Measurements from ENCODE around the gene KIRREL1. TPM values are rescaled to one million over a fixed set of nuclear protein-coding genes. Genes with fewer than 3 reads are reported as not detected.

The KIRREL1 gene
- total and polyA plus RNA-seq, 2 of the 13 experiments (the other 11 are each of a cell fraction or from before 2014, with no cell fraction given), result 0.02 to 0.03 TPM

DNA sequence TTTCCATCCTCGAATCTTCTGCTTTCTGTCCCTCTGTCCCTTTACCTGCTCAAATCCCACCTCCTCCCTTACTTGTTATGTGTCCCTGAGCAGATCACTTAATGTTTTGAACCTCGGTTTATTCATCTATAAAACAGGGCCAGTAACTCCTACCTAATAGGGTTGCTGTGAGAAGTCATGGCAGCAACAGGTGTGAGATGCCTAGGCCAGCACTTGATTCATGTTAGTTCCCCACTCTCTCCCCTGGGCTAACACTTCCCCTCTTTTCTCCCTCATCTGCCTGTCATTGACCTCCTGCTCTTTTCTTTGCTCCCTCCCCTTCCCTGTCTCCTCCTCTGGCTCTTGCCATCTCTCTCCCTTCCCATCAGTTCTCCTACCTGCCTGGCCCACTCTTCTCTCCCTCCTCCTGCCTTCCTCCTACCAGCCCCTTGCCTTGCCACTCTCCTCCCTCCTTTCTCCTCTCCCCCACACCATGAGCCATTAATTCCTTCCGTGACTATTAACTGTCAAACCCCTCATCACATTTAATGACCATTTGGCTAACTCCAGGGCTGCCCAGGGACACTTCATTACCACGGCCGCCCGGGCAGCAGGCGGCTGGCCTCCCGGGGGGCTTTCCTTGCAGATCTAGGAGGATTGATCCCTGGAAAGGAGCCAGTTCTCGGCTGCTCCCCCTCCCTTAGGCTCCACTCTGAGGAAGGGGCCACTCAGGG lies 96.6 kb downstream of the KIRREL1 start (continued):
- no peak for TF ChIP-seq ZNF260 (CRISPR knock-in tag; IDR thresholded peaks at IDR 0.05; ENCODE audit: borderline replicate concordance, low read depth)
- TF ChIP-seq, protein P1, sequence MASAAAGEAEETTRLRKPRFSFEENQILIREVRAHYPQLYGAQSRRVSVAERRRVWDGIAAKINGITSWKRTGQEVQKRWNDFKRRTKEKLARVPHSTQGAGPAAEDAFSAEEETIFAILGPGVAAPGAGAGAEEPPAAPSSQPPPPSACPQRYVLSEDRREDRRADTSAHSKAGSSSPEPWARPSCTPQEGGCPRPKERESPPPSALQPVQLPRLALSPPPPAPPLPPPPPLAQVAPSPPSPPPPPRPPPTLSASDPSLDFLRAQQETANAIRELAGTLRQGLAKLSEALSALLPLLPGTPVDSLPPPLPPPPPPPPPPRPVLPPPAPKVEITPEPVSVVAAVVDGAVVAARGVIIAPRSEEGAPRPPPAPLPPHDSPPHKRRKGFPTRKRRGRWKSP (CRISPR knock-in tag; IDR thresholded peaks at IDR 0.05), result no peak
- TF ChIP-seq XBP1 (CRISPR knock-in tag; IDR thresholded peaks at IDR 0.05), result no peak
- TF ChIP-seq MAFG (CRISPR knock-in tag; IDR thresholded peaks at IDR 0.05), result no peak
- TF ChIP-seq SRSF9 (IDR thresholded peaks at IDR 0.05; ENCODE audit: borderline replicate concordance, insufficient read depth, low read depth, low read length, poor library complexity, severe bottlenecking), result no peak
- TF ChIP-seq PITX1 (CRISPR knock-in tag; IDR thresholded peaks at IDR 0.05), result no peak
- no peak for TF ChIP-seq TBX3 (IDR thresholded peaks at IDR 0.05; ENCODE audit: borderline replicate concordance)
- TF ChIP-seq ZBTB43 (CRISPR knock-in tag; conservative IDR thresholded peaks at IDR 0.05), result no peak

- WGBS (ENCODE audit: low lambda C conversion rate), result 73% methylated on average over 10 of the region's 18 CpGs
- H2AFZ ChIP-seq (ENCODE audit: low read length), result no peak overlapping the region
- H3K79me2 ChIP-seq (ENCODE audit: insufficient read depth, low read length), result no peaks in the 10 kb centered on the region
- intact Hi-C loops (cut with micrococcal nuclease; ENCODE audit: unreplicated experiment), result no loop called here
- FAIRE-seq (no peak), DNase-seq (ENCODE audit: low spot score) (no peak), ATAC-seq (no peak)
- H3K4me1 ChIP-seq (ENCODE audit: insufficient read depth, low read length), result no peaks in the 10 kb centered on the region
- no peak overlapping the region for H3K4me2 ChIP-seq (ENCODE audit: low read depth, low read length)
- in situ Hi-C loops (cut with HindIII; ENCODE audit: extremely low pct_ligation_motif_present, low pct_unique_long_range_greater_than_20kb), result no loop called here
- H3K9ac ChIP-seq (ENCODE audit: insufficient read depth, low read depth, low read length), result no peak overlapping the region
- POLR2A ChIA-PET, result no interaction called here
- H3K4me3 ChIP-seq (replicated peaks in 1 of 3; ENCODE audit: insufficient read depth in 1 of 3, low read depth in 2 of 3, low read length in 3 of 3), result no peak overlapping the region
- CTCF ChIA-PET (ENCODE audit: low intra/inter-chr PET ratio, low total read pairs), result no interaction called here
- H4K20me1 ChIP-seq (ENCODE audit: insufficient read depth, low read length), result no peaks in the 10 kb centered on the region
- no peak overlapping the region for H3K27ac ChIP-seq (ENCODE audit: extremely low read length, insufficient read depth, low read length)
- no peaks in the 10 kb centered on the region for H3K36me3 ChIP-seq (replicated peaks in 1 of 2; ENCODE audit: control insufficient read depth in 1 of 2, insufficient read depth in 2 of 2, low read length in 2 of 2)
- H3K27me3 ChIP-seq (ENCODE audit: control insufficient read depth in 1 of 2, insufficient read depth in 2 of 2, low read length in 2 of 2), result no peaks in the 10 kb centered on the region
- no peaks in the 10 kb centered on the region for H3K9me3 ChIP-seq (ENCODE audit: low read length)
- no TSS peak for BruUV-seq (replicated peaks)
- no peak for TF ChIP-seq HBP1 (CRISPR knock-in tag; IDR thresholded peaks at IDR 0.05; ENCODE audit: low read depth)
- no peak for TF ChIP-seq ARNTL (CRISPR knock-in tag; IDR thresholded peaks at IDR 0.05)
- no peak for TF ChIP-seq ZNF572 (CRISPR knock-in tag; IDR thresholded peaks at IDR 0.05)
- TF ChIP-seq, protein P2, sequence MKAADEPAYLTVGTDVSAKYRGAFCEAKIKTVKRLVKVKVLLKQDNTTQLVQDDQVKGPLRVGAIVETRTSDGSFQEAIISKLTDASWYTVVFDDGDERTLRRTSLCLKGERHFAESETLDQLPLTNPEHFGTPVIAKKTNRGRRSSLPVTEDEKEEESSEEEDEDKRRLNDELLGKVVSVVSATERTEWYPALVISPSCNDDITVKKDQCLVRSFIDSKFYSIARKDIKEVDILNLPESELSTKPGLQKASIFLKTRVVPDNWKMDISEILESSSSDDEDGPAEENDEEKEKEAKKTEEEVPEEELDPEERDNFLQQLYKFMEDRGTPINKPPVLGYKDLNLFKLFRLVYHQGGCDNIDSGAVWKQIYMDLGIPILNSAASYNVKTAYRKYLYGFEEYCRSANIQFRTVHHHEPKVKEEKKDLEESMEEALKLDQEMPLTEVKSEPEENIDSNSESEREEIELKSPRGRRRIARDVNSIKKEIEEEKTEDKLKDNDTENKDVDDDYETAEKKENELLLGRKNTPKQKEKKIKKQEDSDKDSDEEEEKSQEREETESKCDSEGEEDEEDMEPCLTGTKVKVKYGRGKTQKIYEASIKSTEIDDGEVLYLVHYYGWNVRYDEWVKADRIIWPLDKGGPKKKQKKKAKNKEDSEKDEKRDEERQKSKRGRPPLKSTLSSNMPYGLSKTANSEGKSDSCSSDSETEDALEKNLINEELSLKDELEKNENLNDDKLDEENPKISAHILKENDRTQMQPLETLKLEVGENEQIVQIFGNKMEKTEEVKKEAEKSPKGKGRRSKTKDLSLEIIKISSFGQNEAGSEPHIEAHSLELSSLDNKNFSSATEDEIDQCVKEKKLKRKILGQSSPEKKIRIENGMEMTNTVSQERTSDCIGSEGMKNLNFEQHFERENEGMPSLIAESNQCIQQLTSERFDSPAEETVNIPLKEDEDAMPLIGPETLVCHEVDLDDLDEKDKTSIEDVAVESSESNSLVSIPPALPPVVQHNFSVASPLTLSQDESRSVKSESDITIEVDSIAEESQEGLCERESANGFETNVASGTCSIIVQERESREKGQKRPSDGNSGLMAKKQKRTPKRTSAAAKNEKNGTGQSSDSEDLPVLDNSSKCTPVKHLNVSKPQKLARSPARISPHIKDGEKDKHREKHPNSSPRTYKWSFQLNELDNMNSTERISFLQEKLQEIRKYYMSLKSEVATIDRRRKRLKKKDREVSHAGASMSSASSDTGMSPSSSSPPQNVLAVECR (CRISPR knock-in tag; IDR thresholded peaks at IDR 0.05; ENCODE audit: borderline replicate concordance), result no peak
- TF ChIP-seq SMAD1 (CRISPR knock-in tag; IDR thresholded peaks at IDR 0.05; ENCODE audit: borderline replicate concordance, low read depth), result no peak
- no peak for TF ChIP-seq ZNF773 (CRISPR knock-in tag; IDR thresholded peaks at IDR 0.05; ENCODE audit: borderline replicate concordance)
These were observed 99.9 kb downstream of the KIRREL1 start for GRCh38 chr1:158093376-158093775.

Measured in HepG2 (cell line).